Umbilical cord (tissue), 2 donors: ENCODE data around the gene EBF4. TPM values are rescaled to one million over a fixed set of nuclear protein-coding genes. Genes with fewer than 3 reads are reported as not detected.

Experiments used
- DNase-seq: peaks from one replicate; pipeline ENCODE4 v3.0.0-alpha.2; 2015; ENCODE audit warnings: low spot score
- total RNA-seq: library from RNA; depleted of rRNA; stranded (reverse); fragments of >200 nt; gene quantifications from one replicate; pipeline ENCODE4 v1.2.3, GENCODE V29; 2014; ENCODE audit warnings: low replicate concordance; ENCODE audit not compliant: insufficient read depth

The EBF4 gene
- total RNA-seq, 1 donor from 2014 or later: 14.4 TPM

GRCh38 chr20:2742431-2742830 is 49.9 kb downstream of the EBF4 start:
- no peak for DNase-seq

DNA sequence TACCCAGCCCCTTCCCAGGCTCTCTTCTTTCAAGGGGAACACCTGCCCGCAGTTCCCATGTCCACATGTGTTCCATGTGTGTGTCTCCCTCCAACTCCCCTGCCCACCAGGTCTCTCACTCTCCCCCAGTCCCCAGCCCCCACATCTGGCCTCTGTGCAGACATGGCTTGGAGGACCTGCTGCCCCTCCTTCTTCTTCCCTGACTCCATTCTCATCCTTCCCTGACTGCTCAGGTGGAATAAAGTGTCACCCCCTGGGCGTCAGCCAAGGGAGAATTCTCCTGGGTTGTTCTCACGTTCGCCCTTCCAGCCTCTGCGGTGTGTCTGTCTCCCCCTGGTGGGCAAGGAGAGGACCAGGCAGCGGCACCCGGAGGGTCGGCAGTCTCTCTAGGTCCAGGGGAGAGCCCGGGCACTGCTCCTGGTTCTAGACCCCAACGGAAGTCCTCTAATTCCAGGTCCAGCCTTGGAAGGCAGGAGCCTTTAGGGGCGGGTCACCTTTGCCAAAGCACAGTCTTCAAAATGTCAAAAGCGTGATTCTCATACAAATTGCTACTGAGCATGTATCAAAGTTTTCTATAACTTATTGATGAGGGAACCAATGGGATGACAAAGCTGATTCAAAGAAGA is 50.5 kb downstream of the EBF4 start:
- peak; percentile 59 for DNase-seq

DNA sequence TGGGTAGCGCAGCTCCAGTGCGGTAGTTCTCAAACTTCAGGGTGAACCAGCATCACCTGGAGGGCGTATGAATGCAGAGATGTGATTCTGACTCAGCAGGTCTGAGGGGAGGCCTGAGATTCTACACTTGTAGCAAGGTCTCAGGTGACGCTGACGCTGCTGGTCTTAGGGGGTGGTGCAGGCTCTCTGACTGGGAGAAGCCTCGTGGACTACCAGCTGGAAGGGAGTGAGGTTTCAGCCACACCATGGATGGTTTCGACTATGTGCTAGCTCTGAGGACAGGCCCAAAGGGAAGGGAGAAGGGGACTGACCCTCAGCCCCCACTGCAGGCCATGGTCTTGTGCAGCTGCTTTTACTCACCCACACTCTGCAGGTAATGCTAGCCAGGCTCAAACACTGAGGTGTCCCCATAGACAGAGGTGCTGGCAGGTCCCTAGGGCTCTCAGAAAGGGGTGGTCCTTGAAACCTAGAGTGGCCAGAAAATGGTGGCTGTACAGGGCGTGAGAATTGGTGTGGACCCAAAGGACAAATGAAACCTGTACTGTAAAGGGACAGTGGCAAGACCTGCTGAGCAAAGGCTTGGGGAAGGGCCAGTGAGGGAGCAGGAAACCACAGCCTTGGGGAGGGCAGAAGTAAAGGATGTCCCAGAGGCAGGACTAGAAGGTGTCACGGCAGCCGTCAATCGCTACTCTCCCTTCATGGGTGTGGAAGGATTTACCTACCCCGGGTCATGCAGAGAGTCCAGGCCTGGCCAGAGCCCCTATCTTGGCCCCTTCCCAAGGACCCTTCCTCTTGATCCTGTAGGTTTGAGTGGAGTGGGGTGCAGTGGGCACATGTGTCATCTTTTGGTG is 52.7 kb downstream of the EBF4 start:
- DNase-seq: no peak

GRCh38 chr20:2745936-2746635 is 53.5 kb downstream of the EBF4 start:
- no peak for DNase-seq

GRCh38 chr20:2746636-2747265 is 54.2 kb downstream of the EBF4 start:
- DNase-seq: no peak

- DNase-seq: no peak
Observed at GRCh38 chr20:2747676-2748235, 55.2 kb downstream of the EBF4 start.

GRCh38 chr20:2748551-2749342 is 56.2 kb downstream of the EBF4 start:
- no peak for DNase-seq

DNA sequence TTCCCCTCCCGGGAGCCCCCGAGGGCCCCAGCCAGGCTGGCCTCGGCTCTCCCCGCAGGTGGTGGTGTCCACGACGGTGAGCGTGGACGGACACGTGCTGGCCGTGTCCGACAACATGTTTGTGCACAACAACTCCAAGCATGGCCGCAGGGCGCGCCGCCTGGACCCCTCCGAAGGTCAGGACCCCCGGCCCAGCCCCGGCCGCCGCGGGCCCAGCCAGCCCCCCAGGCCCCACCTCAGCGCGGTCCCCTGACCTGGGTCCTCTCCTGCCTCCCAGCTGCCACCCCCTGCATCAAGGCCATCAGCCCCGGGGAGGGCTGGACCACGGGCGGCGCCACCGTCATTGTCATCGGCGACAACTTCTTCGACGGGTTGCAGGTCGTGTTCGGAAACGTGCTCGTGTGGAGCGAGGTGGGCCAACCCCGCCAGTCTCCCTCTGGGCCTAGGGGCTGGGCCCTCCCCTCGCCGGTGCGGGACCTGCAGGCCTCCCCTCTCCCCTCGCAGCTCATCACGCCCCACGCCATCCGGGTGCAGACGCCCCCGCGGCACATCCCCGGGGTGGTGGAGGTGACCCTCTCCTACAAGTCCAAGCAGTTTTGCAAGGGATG is 56.9 kb downstream of the EBF4 start:
- DNase-seq: no peak

- DNase-seq: no peak
Observed at GRCh38 chr20:2749951-2750490, 57.4 kb downstream of the EBF4 start.

DNA sequence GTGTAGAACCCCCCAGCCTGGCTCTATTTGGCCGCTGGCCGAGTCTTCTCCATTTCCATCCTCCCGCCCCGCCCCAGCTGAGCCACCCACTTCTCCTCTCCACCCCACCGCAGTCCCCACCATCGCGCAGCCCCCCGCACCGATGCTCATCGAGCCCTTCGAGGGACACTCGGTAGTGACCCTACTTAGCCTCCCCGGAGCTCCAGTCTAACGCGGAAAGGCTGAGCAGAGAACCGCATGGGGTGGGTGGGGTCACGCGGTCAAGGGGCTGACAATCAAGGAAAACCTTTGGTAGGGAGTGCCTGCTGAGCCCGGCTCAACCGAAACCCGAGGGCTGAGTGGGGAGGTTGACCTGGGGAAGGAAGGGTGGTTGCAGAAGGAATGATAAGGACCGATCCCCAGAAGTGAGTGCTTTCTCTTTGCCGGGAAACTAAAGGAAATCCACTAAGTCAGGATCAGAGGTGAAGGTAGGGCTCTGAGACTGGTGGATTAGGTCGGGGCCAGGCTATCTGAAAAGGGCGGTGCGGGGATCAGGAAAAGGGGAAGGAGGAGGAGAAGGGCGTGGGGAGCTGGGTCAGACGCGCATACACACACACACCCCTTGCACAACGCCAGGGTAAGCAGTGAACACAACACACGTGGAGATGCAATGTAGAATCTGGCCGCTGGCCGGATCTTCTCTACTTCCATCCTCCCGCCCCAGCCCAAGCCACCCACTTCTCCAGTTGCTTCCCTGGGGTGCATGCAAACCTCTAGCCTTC is 58.1 kb downstream of the EBF4 start:
- peak; percentile 72 for DNase-seq

- no peak for DNase-seq
Observed at GRCh38 chr20:2751347-2751877, 58.8 kb downstream of the EBF4 start.

GRCh38 chr20:2751878-2752566 is 59.4 kb downstream of the EBF4 start:
- DNase-seq: no peak

GRCh38 chr20:2752567-2753460 is 60.2 kb downstream of the EBF4 start:
- no peak for DNase-seq

DNA sequence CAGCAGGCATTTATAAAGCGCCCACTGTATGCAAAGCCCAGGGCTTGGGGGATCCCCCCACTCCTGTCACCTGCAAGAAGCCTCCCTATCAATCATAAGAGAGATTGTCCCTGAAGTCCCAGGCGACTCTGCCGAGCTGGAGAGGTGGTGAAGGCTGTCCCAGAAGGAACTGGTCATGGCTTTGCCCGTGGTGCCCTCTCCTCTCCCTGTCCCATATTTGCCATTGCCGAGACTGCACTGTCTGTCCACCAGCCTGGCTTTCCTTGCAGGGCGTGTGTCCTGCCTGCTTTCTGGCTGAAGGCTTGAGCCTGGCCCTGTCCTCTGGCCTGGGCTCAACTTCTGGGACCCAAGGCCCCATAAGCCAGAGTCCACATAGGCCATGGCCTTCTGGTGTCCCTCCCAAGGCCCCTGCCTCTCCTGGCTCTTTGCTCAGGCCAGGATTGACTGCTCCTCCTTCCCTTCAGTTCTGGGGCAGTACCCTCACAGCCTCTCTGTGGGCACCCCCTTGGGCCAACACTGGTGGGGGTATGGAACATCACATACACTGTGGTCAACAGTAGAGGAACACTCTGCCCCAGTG is 61.0 kb downstream of the EBF4 start:
- no peak for DNase-seq

DNA sequence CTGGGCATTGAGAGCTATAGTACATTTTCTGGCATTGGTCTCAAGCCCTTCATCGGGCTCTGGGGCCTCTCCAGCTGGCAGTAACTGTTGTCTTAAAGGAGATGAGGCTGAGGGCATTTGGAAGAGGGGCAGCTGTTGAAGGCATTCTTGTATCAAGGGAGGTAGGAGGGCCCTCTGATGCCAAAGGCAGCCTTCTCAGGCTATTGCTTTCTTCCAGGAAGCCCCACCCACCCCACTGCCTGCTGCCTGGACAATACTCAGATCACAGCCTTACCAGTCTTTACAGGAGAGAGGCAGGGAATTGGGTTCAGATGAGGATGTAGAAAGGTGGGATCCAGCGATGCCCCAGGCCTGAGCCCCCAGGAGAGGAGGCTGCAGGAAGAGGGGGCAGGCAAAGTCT is 61.8 kb downstream of the EBF4 start:
- no peak for DNase-seq

GRCh38 chr20:2755451-2756055 is 63.0 kb downstream of the EBF4 start:
- DNase-seq: no peak
